Brain microvascular endothelial cell (primary cell): ENCODE results near the gene SORT1.
A peak's percentile ranks its signal among the peaks of the same experiment; 100 is the strongest.

Experiments used
- DNase-seq: peaks from one replicate; pipeline ENCODE4 v3.0.0-alpha.2; 2020
- H3K27ac ChIP-seq: fragments of 250-450 bp; sonication (Bioruptor Pico); 2 replicates; pipeline ENCODE4 v1.5.1; 2020; ENCODE audit warnings: mild to moderate bottlenecking, moderate library complexity
- H3K27me3 ChIP-seq: fragments of 250-450 bp; sonication (Bioruptor Pico); replicated peaks from 2 replicates; pipeline ENCODE4 v1.5.1; 2020; ENCODE audit warnings: mild to moderate bottlenecking
- H3K36me3 ChIP-seq: fragments of 250-450 bp; sonication (Bioruptor Pico); replicated peaks from 2 replicates; pipeline ENCODE4 v1.5.1; 2020; ENCODE audit warnings: mild to moderate bottlenecking
- H3K4me3 ChIP-seq: 2 replicates; pipeline ENCODE4 v1.5.1; 2011; ENCODE audit warnings: low read depth, mild to moderate bottlenecking, control low read depth, low read length, moderate library complexity
- in situ Hi-C: cut with HindIII; loops from 2 replicates; pipeline ENCODE4 v1.10.0; 2017; ENCODE audit warnings: low sequenced_read_pairs, low pct_ligation_motif_present
- TF ChIP-seq, protein P1 (sequence below): IDR thresholded peaks from 2 replicates; pipeline ENCODE4 v1.5.1; 2011; ENCODE audit warnings: low read depth, mild to moderate bottlenecking, moderate library complexity, low read length, control low read depth, inconsistent platforms; ENCODE audit errors: missing control alignments

The SORT1 gene

DNA sequence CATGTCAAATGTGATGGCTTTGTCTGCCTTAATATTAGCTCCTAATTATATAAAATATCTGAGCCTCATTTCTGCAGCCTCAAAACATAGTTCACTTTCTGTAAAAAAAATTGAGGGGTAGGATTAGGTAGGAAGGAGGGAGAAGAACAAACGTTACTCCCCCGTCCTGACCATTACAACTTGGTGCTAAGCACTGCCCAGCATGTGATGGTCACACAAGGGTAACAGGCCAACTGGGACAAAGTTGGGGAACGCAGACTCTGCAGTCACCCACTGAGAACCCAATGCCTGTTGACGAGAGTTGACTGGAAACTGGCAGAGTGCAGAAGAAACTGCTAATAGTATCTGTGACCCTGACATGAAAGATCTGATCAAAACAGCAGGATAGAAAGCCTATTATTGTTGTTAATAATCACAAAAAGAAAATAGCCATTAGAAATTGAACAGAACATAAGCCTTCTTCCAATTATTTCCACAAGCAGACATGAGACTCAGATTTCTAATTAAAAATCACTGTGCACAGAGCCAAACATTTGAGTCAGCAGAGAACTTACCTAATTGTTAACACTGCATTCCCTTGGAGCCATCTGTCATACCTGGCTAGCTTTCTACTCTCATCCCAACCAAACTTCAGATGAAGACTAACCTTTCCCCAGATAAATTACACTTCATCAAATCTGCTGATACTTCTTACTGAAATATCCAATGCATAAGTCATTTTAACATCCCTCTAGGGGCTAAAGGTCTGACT lies 5.5 kb downstream of the SORT1 start:
- Histone ChIP-seq H3K36me3 (no peaks in the 10 kb centered on the region), H3K27ac (peak overlapping the region; percentile 78), H3K4me3 (peak overlapping the region; percentile 35), H3K27me3 (no peaks in the 10 kb centered on the region)
- TF ChIP-seq, protein P1, sequence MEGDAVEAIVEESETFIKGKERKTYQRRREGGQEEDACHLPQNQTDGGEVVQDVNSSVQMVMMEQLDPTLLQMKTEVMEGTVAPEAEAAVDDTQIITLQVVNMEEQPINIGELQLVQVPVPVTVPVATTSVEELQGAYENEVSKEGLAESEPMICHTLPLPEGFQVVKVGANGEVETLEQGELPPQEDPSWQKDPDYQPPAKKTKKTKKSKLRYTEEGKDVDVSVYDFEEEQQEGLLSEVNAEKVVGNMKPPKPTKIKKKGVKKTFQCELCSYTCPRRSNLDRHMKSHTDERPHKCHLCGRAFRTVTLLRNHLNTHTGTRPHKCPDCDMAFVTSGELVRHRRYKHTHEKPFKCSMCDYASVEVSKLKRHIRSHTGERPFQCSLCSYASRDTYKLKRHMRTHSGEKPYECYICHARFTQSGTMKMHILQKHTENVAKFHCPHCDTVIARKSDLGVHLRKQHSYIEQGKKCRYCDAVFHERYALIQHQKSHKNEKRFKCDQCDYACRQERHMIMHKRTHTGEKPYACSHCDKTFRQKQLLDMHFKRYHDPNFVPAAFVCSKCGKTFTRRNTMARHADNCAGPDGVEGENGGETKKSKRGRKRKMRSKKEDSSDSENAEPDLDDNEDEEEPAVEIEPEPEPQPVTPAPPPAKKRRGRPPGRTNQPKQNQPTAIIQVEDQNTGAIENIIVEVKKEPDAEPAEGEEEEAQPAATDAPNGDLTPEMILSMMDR = no peak
- in situ Hi-C loops = no loop called here
- no peak for DNase-seq

DNA sequence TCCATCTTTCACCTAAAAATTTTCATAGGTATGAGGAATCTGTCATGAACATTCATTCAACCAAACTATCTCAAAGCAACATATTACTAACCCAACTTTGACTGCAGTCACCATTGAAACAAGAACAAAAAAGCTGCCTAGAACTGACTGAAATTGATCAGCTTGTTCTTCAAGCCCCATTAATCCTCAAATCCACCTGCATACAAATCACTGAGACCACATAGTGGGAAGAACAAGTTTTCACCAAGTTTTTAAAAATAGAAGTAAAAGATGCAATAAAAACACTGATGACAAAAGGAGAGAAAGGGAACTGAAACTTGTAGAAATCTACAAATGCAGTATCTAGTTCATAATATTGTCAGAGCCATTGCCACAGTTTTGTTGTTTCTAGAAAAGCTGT lies 6.1 kb downstream of the SORT1 start:
- in situ Hi-C loops = no loop called here
- H3K27ac ChIP-seq = peak overlapping the region; percentile 78
- no peak for DNase-seq
- no peaks in the 10 kb centered on the region for H3K27me3 ChIP-seq
- TF ChIP-seq, protein P1 = no peak
- no peak overlapping the region for H3K4me3 ChIP-seq
- H3K36me3 ChIP-seq = no peaks in the 10 kb centered on the region

DNA sequence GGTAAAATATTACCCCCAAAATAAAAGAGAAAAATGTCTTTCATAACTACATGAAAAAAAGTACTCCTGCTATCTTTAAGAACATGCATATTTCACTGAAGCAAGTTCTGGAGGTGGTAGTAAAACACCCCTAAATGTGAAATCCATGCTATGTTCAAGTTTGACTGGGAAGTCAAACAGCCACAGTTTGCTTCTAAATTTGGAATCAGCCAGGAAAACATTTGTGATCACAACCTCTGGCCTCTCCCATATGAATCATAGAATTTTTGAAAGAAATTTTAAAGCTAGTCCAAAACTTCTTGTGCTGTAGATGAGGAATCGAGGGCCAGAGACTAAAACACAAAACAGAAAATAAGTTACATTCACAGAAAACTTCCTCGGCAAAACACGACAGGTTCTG lies 6.6 kb downstream of the SORT1 start:
- Histone ChIP-seq H3K36me3 (no peaks in the 10 kb centered on the region), H3K27me3 (no peaks in the 10 kb centered on the region), H3K27ac (peak overlapping the region; percentile 78), H3K4me3 (no peak overlapping the region)
- in situ Hi-C loops = no loop called here
- TF ChIP-seq, protein P1 = no peak
- DNase-seq = no peak

DNA sequence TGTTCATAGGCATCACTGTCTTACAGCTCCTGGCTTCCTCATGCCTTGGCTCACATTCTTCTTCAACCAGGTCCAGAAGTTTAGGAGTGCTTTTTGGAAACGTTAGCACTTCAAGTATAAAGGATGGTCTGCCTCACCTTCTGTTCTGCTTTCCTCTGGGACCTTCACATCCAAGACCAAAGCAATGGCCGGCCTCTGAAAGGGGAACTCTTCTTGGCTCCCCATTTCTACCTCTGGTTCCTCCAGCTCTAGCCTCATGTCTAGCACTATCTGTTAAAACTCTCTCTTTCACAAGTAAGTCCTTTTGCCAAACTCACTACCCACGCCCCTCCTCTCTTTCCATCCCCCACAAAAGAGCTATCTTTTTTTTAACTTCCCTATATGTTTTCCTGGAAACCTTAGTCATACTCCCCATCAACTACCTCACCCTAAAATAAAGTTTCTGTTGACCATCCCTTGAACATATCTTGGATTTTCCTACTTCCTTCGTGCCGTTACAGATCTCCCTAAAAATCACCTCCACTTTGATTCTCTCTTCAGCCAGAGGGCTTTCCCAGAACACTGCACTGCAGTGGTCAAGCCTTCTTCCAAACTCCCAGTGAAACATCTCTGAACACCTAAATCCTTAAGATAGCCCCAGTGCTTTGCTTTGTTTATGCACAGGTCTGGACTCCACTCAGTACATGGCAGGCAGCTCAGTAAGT lies 7.9 kb downstream of the SORT1 start:
- DNase-seq = no peak
- peak overlapping the region; percentile 78 for H3K27ac ChIP-seq
- no peak overlapping the region for H3K4me3 ChIP-seq
- H3K36me3 ChIP-seq = no peaks in the 10 kb centered on the region
- TF ChIP-seq, protein P1 = no peak
- H3K27me3 ChIP-seq = no peaks in the 10 kb centered on the region
- in situ Hi-C loops = no loop called here

DNA sequence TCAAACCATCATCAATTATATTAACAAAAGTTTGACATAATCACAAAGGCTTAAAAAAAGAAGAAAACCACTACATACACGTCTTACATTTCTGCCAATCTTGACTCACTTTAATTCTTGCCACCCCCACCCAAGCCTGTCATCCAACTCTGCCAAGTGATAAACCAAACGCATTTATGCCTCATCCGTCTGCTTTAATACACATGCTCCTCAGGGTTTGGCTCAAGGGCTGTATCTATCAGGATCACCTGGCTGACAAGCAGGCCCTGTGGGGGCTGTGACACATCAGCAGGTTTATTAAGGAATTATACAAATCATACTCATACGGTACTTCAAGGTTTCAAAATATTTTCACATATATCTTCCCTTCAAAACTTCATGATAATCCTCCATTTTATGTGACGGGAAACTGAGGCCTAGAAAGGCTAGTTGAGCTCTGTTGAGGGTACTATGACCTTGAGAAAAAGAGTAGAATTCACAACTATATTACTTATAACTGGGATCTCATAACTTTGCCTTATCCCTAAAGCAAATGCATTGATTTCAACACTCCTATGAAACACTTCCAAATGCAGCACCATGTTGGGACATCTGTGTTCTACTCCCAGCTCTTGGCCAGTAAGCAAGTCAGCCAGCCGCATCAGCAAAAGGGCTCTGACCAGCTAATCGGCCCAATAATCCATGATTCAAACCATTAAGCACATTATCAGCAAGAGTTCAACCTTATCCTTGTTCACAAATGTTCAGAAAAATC lies 8.7 kb downstream of the SORT1 start:
- in situ Hi-C loops = no loop called here
- Histone ChIP-seq H3K36me3 (no peaks in the 10 kb centered on the region), H3K27ac (no peak overlapping the region), H3K27me3 (no peaks in the 10 kb centered on the region), H3K4me3 (no peak overlapping the region)
- no peak for DNase-seq
- TF ChIP-seq, protein P1 = no peak
